Inflammatory macrophage treated with lipopolysaccharide for 4 hours (primary cell): ENCODE measurements around the gene KIRREL3.

ENCODE experiments used
- DNase-seq: peaks from one replicate; pipeline ENCODE4 v3.0.0-alpha.2; 2020

The KIRREL3 gene

GRCh38 chr11:126658306-126659056 is 342.1 kb downstream of the KIRREL3 start:
- no peak for DNase-seq

DNA sequence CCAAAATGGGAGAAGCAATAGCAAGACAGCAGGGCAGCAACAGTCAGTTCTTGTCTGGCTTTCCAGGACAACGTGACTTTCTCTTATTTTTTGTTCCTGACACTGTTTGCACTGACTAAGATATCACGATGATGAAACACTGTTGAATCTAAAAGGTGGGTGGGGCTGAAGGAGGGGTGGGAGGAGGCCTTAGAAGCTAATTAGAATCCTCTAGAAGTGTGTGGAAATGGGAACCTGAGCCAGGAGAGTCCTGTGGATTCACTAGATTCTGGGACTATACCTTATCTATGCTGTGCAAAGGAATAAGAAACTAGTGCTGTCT is 344.8 kb downstream of the KIRREL3 start:
- no peak for DNase-seq

DNA sequence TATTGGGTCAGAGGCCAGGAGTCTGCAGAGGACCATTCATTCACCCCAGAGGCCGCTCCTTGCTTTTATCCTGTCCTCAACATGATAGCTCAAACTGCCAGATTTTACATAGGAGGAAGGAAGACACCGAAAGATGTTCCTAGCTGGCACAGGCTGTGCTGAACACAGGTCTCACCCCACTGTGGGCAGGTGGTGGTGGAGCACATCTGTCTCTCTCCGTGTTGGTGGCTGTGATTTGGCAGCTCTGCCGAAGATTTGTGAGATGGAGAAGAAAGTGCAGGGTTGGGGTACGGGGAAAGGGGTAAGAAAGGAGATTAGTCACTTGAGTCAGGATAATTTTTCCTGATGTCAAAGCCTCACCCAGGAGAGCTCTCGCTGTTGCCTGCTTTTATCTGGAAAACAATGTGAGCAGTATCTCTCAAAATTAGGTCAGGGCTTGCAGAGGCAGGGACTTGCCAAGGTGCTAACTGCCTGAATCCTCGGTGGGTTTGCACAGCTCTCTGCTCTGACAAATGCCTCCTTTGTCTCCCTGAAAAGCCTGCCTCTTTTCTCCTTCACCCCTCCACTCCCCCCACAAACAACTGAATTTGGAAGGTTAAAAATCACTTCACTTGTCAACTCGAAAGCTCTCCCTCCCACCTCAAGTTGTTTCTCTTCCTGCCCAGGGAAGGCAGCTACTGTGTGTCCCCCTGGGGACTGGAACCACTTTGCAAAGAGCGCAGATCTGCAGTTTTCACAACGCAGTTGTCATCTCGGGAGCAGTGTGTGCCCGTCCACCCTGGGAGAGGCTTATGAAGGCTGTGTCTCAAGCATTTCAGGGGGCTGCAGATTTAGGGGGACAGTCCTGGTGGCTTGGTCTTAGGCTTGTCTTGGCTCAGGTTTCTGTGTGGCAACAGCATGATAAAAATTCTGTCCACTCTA is 345.4 kb downstream of the KIRREL3 start:
- no peak for DNase-seq

DNA sequence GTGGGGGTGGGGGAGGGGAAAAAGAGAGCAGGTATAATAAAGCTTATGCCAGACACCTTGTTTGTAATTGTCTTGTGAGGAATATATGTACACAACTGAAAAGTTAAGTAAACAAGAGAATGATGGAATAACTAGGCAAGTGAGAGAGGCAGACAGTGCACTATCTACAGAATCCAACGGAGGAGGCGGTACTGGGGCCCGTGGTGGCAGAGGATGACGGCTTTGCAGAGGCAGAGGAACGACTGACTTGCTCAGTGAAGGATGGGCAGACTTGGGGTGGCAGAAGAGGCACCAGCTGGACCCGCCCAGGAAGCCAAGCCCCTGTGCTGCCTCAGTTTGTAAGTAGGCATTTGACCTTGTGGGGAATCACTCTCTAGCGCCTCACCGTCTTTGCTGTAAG is 347.5 kb downstream of the KIRREL3 start:
- no peak for DNase-seq

GRCh38 chr11:126647735-126648134 is 352.8 kb downstream of the KIRREL3 start:
- DNase-seq = no peak

- no peak for DNase-seq
Observed at GRCh38 chr11:126646701-126647557, 353.6 kb downstream of the KIRREL3 start.

GRCh38 chr11:126645186-126645585 is 355.4 kb downstream of the KIRREL3 start:
- no peak for DNase-seq

DNA sequence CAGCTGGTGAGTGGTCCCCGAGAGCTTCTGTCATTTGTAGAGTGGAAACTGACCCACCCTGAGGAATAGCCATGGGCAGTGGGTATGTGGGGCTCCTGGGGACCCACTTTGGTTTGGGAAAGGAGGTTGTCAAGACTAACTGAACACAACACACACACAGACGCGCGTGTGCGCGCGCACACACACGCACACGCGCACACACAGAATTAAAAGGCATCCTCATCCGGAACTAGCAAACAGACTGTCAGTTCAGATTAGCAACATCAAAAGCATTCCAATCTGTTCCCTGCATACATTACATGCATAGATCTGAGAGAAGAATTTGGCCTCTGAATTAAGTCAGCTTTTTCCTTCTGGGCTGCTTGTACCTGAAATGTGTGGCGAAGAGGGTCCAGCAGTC is 360.4 kb downstream of the KIRREL3 start:
- no peak for DNase-seq

DNA sequence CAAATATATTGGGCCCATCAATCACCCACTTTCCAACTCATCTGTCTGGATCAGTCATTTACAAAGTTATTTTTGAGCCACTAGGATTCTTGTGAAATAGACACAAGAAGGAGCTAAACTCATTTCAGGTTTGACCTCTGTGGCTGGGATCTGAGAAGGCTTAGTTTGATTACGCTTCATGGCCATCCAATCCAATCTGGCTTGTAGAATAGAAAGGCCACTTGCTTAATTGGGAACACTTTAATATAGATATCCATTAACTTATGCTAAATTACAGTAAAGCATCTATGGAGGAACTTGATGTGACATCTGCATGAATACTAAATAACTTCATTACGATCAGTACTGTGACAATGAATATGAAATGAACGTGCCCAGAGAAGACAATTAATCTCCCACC is 360.9 kb downstream of the KIRREL3 start:
- no peak for DNase-seq

DNA sequence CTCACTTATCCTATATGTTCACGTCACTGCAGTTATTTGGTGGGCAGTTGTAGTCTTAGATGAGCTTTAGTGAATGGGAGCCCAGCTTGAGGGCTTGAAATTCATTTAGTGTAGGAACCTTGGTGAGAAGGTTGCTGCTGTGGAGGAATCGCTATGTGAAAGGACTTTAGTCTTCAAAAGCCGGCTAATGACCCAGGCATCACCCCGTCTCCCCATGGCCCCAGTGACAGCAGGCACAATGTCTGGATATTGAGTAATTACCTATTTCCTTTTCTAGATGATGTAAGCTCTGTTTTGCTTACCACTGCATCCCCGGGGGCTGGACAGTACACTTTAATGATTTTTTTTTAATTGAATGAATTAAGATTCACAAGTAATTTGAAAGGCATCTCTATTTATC is 361.9 kb downstream of the KIRREL3 start:
- DNase-seq = no peak

DNA sequence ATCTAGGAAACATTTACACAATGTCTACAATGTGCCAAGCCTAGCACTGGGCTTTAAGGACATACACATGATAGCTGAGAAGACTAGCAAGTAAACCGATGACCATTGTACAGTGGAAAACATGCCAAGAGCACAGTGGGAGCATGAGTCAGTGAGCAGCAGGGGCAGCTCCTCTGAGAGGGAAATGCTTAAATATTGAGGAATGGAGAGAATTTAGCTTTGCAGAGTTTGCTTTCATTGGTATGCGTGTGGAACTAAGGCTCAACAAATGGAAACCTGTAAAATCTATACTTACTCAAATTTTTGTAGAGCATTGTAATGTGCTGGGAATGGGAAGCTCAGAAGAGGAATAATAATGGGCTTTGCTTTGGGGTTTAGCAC is 362.8 kb downstream of the KIRREL3 start:
- DNase-seq = no peak

DNA sequence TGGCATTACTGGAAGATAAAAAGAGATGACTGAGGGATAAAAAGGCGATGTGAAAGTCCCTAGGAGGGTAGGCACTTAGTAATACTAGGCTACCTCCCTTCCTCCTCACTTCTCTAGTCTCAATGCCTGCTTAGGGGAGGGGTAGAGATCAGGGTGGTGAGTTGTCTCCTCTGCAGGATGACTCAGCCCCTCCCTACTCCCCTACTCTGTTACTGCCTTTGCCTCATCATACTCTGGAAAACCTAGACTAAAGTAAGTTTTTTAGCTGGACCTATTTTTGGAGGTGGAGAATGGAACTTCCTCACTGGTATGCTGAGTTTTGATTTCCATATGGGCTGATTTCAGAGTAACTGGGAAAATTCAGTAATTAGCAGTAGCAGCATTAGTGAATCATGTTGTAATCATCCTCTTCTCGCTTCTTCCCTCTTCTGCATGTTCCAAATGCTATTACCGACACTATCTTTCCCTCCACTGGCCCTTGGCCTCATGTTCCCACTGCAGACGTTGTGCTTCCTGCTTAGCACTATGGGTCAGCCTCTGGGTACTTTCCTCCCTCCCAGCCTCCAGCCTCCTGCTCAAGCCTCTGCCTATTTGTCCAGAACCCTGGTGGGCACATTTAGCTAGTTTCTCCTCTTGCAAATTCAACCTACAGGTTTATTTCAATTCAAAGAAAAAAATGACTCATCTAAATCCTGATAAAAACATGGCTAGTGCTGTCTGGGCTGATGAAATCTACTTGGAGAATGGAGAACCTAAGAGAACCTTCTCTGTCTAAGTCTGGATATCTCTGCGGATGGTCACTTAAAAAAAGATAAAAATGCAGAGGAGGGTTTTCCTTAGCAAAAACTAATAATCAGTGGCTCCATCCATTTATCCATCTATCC is 363.4 kb downstream of the KIRREL3 start:
- DNase-seq = no peak

DNA sequence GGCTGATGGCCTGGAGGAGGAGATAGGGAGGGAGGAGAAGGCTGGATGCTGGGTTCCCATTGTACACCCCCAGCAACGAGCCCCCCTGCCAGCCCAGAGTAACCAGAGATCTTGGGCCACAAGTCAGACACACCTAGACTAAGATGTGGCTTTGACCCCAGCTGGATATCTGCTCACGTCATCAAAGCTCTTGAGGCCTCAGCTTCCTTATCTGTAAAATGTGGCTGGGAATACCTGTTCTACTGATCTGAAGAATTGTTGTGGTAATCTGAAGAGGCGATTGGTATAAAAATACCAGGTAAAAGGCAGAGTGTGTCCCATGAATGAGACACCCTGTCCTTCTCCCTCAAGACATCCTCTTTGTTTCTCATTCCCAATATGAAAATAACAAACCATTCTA is 365.1 kb downstream of the KIRREL3 start:
- DNase-seq = no peak

DNA sequence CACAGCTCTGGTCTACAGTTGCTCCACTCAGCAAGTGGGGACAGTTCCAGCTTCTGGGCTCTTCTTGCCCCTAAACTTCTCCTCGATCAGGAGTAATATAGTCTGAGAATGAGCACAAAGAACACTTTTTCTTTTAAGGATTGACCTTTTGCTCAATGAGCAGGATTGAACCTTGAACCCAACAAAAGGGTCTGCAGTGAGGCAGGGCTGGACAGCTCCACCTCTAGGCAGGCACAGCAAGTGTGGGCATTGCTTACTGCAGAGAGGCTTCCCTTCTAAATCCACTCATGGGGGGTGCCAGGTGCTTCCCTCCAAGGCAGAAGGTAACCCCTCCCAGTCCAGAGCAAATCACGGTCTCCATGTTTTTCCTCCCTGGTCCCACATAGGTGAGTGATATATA is 365.6 kb downstream of the KIRREL3 start:
- DNase-seq = no peak

DNA sequence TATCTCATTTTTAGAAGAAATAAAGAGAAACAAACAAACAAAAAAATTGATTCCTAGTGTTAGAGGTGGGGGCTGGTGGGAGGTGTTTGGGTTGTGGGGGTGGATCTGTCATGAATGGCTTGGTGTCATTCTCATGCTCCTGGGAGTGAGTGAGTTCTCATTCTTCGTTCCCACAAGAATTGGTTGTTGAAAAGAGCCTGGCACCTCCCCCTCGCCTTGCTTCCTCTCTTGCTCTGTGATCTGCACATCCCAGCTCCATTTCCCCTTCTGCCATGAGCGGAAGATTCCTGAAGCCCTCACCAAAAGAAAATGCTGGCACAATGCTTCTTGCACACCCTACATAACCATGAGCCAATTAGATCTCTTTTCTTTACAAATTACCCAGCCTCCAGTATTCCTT is 367.2 kb downstream of the KIRREL3 start:
- no peak for DNase-seq

DNA sequence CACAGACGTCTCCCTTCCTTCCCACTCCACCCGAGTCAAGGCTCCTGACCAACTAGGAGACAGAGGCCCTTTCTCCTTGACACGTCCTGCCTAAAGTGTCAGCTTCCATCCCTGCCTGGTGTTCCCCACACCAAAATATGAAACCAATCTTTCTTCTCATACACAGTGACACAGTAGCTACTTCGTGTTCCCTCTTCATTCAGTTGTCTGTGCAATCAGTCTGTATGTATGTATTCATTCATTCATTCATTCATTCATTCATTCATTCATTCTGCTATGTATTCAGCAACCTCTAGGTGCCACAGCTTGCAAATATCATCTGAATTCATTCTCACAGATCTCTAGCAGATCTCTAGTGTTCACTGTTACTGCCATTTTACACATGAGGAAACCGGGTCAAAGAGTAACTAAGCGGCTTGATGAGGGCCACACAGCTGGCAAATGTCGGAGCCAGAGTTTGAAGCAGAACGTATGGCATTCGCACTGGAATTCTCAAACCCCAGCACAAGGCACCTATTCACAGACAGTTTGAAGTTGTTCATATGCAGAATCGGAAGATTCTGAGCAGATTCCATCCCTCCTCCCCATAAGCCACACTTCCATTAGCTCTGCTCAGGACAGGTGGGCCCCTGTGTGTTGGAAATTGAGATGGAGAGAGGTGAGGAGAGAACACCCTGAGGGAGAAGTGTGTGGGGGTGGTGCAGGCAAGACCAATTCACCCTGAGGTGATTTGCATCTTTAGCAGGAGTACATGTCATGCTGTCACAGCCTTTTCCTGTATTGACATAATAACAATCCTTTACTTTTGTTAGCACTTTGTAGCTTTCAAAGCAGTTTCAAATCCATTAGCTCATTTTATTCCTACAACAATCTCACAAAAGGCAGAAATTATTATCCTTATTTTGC is 369.4 kb downstream of the KIRREL3 start:
- no peak for DNase-seq

DNA sequence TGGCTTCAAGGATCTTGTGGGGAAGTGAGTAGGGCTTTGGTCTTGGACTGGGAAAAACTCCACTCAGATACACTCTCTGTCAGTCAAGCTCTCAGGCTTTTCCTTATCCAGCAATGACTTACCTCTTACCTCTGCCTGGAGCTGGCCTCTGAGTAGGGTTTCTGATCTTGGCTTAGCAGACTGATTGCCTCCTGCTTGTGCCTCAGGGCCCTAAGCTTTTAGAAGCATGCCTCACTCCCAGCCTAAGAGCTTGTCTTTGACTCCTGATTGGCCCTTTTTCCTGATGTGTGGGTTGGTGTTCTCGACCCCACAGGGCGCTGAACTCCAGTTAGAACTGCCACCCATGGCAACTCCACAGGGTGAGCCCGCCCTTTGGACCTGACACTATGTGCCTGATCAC is 370.1 kb downstream of the KIRREL3 start:
- DNase-seq = no peak

GRCh38 chr11:126628790-126629621 is 371.6 kb downstream of the KIRREL3 start:
- DNase-seq = no peak

DNA sequence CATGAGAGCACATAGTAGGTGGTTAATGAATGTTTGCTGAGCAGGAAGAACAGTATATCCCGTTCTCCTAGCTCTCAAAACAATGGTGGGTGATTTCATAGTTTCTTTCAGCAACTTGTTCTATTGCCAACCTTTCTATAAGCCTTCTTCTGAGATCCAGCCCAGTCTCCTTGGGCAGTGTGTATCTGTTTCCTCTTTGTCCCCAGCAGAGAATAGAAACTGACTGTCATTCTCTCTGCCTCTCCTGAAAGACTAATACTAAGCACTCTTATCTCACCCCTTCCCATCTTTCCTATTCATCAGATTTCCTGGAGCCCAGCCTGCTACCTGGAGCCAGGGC is 372.1 kb downstream of the KIRREL3 start:
- DNase-seq = no peak

GRCh38 chr11:126627421-126627820 is 373.1 kb downstream of the KIRREL3 start:
- DNase-seq = no peak

GRCh38 chr11:126624506-126624905 is 376.1 kb downstream of the KIRREL3 start:
- DNase-seq = no peak
